ENCODE measurements around the gene NKD2.
"Not testable (repeated sequence)": the region's sequence is repeated elsewhere in the genome, so short reads cannot be mapped to it uniquely, and the experiment has no call there.

Gene NKD2

GRCh38 chr5:966941-967340 is 41.7 kb upstream of the NKD2 start:
- H3K4me3 Mint-ChIP-seq, result no peak overlapping the region
- H3K9me3 Mint-ChIP-seq, result no peaks in the 10 kb centered on the region
- H3K4me1 Mint-ChIP-seq, result peaks cover 67% of the 10 kb centered on the region
- CTCF ChIA-PET, result no interaction called here
- H3K27ac Mint-ChIP-seq, result no peak overlapping the region
- peaks cover 8% of the 10 kb centered on the region for H3K36me3 Mint-ChIP-seq
- no peak for DNase-seq
- peaks cover 67% of the 10 kb centered on the region for H3K27me3 Mint-ChIP-seq

- Mint-ChIP-seq H3K27me3 (peaks cover 86% of the 10 kb centered on the region), H3K36me3 (peaks cover 8% of the 10 kb centered on the region), H3K4me3 (no peak overlapping the region), H3K9me3 (peaks cover 4% of the 10 kb centered on the region), H3K27ac (no peak overlapping the region), H3K4me1 (peaks cover 49% of the 10 kb centered on the region)
- CTCF ChIA-PET, result no interaction called here
- DNase-seq, result no peak
Observed at GRCh38 chr5:968881-969280, 39.7 kb upstream of the NKD2 start.

GRCh38 chr5:969408-969839 is 39.2 kb upstream of the NKD2 start:
- Mint-ChIP-seq H3K27ac (no peak overlapping the region), H3K4me1 (peaks cover 44% of the 10 kb centered on the region), H3K9me3 (peaks cover 4% of the 10 kb centered on the region), H3K4me3 (peak overlapping the region; percentile 22), H3K36me3 (peaks cover 7% of the 10 kb centered on the region), H3K27me3 (peaks cover 85% of the 10 kb centered on the region)
- DNase-seq, result no peak
- CTCF ChIA-PET, result interaction anchor here (0.7 kb wide), 1 partner anchor 255 kb away, joined by 3 read pairs; no protein-coding TSS in a partner anchor

GRCh38 chr5:972575-972974 is 36.0 kb upstream of the NKD2 start:
- H3K4me3 Mint-ChIP-seq, H3K27ac Mint-ChIP-seq, CTCF ChIA-PET, H3K36me3 Mint-ChIP-seq, H3K9me3 Mint-ChIP-seq, DNase-seq: not testable (repeated sequence)
- Mint-ChIP-seq H3K27me3 (peaks cover 66% of the 10 kb centered on the region), H3K4me1 (peaks cover 19% of the 10 kb centered on the region)

GRCh38 chr5:976849-977751 is 31.5 kb upstream of the NKD2 start:
- CTCF ChIA-PET, result interaction anchor here (1.0 to 1.3 kb wide), 2 partner anchors 13 to 33 kb away, joined by 3 read pairs; no protein-coding TSS in a partner anchor
- Mint-ChIP-seq H3K27me3 (peaks cover 49% of the 10 kb centered on the region), H3K4me3 (no peak overlapping the region), H3K4me1 (peaks cover 32% of the 10 kb centered on the region), H3K36me3 (no peaks in the 10 kb centered on the region), H3K27ac (no peak overlapping the region), H3K9me3 (peaks cover 4% of the 10 kb centered on the region)
- no peak for DNase-seq

- H3K4me3 Mint-ChIP-seq, result no peak overlapping the region
- DNase-seq, result no peak
- H3K9me3 Mint-ChIP-seq, result peaks cover 2% of the 10 kb centered on the region
- peaks cover 33% of the 10 kb centered on the region for H3K4me1 Mint-ChIP-seq
- CTCF ChIA-PET, result interaction anchor here (1.3 kb wide), 1 partner anchor 32 kb away, joined by 3 read pairs; no protein-coding TSS in a partner anchor
- no peak overlapping the region for H3K27ac Mint-ChIP-seq
- H3K36me3 Mint-ChIP-seq, result no peaks in the 10 kb centered on the region
- H3K27me3 Mint-ChIP-seq, result peaks cover 42% of the 10 kb centered on the region
Observed at GRCh38 chr5:978054-978453, 30.5 kb upstream of the NKD2 start.

- peaks cover 42% of the 10 kb centered on the region for H3K27me3 Mint-ChIP-seq
- H3K36me3 Mint-ChIP-seq, result no peaks in the 10 kb centered on the region
- no peak overlapping the region for H3K27ac Mint-ChIP-seq
- peaks cover 39% of the 10 kb centered on the region for H3K4me1 Mint-ChIP-seq
- H3K9me3 Mint-ChIP-seq, result no peaks in the 10 kb centered on the region
- CTCF ChIA-PET, result no interaction called here
- no peak for DNase-seq
- no peak overlapping the region for H3K4me3 Mint-ChIP-seq
Observed at GRCh38 chr5:978693-979092, 29.9 kb upstream of the NKD2 start.

GRCh38 chr5:979100-979817 is 29.3 kb upstream of the NKD2 start:
- DNase-seq, result no peak
- CTCF ChIA-PET, result no interaction called here
- H3K4me3 Mint-ChIP-seq, result no peak overlapping the region
- no peaks in the 10 kb centered on the region for H3K9me3 Mint-ChIP-seq
- H3K4me1 Mint-ChIP-seq, result peaks cover 44% of the 10 kb centered on the region
- no peak overlapping the region for H3K27ac Mint-ChIP-seq
- peaks cover 40% of the 10 kb centered on the region for H3K27me3 Mint-ChIP-seq
- H3K36me3 Mint-ChIP-seq, result no peaks in the 10 kb centered on the region

GRCh38 chr5:980001-980588 is 28.5 kb upstream of the NKD2 start:
- CTCF ChIA-PET, result no interaction called here
- H3K36me3 Mint-ChIP-seq, result peaks cover 4% of the 10 kb centered on the region
- H3K9me3 Mint-ChIP-seq, result peaks cover 4% of the 10 kb centered on the region
- DNase-seq, result no peak
- H3K4me3 Mint-ChIP-seq, result no peak overlapping the region
- peaks cover 52% of the 10 kb centered on the region for H3K4me1 Mint-ChIP-seq
- peaks cover 41% of the 10 kb centered on the region for H3K27me3 Mint-ChIP-seq
- no peak overlapping the region for H3K27ac Mint-ChIP-seq

GRCh38 chr5:980966-981365 is 27.6 kb upstream of the NKD2 start:
- H3K36me3 Mint-ChIP-seq, result peaks cover 4% of the 10 kb centered on the region
- no peak overlapping the region for H3K27ac Mint-ChIP-seq
- CTCF ChIA-PET, result interaction anchor here (1.1 kb wide), 1 partner anchor 57 kb away, joined by 3 read pairs; no protein-coding TSS in a partner anchor
- H3K9me3 Mint-ChIP-seq, result peaks cover 4% of the 10 kb centered on the region
- peaks cover 43% of the 10 kb centered on the region for H3K27me3 Mint-ChIP-seq
- no peak overlapping the region for H3K4me3 Mint-ChIP-seq
- no peak for DNase-seq
- peaks cover 52% of the 10 kb centered on the region for H3K4me1 Mint-ChIP-seq

- CTCF ChIA-PET, result interaction anchor here (1.1 kb wide), 1 partner anchor 58 kb away, joined by 3 read pairs; no protein-coding TSS in a partner anchor
- peaks cover 4% of the 10 kb centered on the region for H3K9me3 Mint-ChIP-seq
- H3K27me3 Mint-ChIP-seq, result peaks cover 44% of the 10 kb centered on the region
- no peak for DNase-seq
- H3K4me3 Mint-ChIP-seq, result no peak overlapping the region
- peaks cover 52% of the 10 kb centered on the region for H3K4me1 Mint-ChIP-seq
- H3K27ac Mint-ChIP-seq, result no peak overlapping the region
- H3K36me3 Mint-ChIP-seq, result peaks cover 4% of the 10 kb centered on the region
Observed at GRCh38 chr5:981456-981855, 27.1 kb upstream of the NKD2 start.

- peaks cover 56% of the 10 kb centered on the region for H3K27me3 Mint-ChIP-seq
- no peak for DNase-seq
- peaks cover 4% of the 10 kb centered on the region for H3K9me3 Mint-ChIP-seq
- no peak overlapping the region for H3K27ac Mint-ChIP-seq
- CTCF ChIA-PET, result interaction anchor here (1.2 kb wide), 1 partner anchor 48 kb away, joined by 6 read pairs; no protein-coding TSS in a partner anchor
- peaks cover 4% of the 10 kb centered on the region for H3K36me3 Mint-ChIP-seq
- H3K4me3 Mint-ChIP-seq, result no peak overlapping the region
- H3K4me1 Mint-ChIP-seq, result peaks cover 52% of the 10 kb centered on the region
Observed at GRCh38 chr5:982377-983237, 26.0 kb upstream of the NKD2 start.

- Mint-ChIP-seq H3K27ac (no peak overlapping the region), H3K4me3 (no peak overlapping the region), H3K9me3 (peaks cover 4% of the 10 kb centered on the region), H3K27me3 (peaks cover 61% of the 10 kb centered on the region), H3K4me1 (peaks cover 52% of the 10 kb centered on the region), H3K36me3 (peaks cover 4% of the 10 kb centered on the region)
- no peak for DNase-seq
- CTCF ChIA-PET, result interaction anchor here (1.2 kb wide), 1 partner anchor 49 kb away, joined by 6 read pairs; no protein-coding TSS in a partner anchor
Observed at GRCh38 chr5:983238-983524, 25.4 kb upstream of the NKD2 start.
